Liver (tissue), 9 donors: ENCODE results near the gene CCN5. TPM values are rescaled to one million over a fixed set of nuclear protein-coding genes. Genes with fewer than 3 reads are reported as not detected.

Experiments
- DNase-seq: peaks from one replicate; pipeline ENCODE4 v3.0.0-alpha.2; 2017; ENCODE audit warnings: low spot score
- H3K27ac ChIP-seq, 2 donors: one replicate each; pipeline ENCODE4 v1.7.0; 2013; ENCODE audit warnings: inconsistent platforms in 2 of 2, low read length in 2 of 2, control low read depth in 1 of 2, low read depth in 1 of 2, mild to moderate bottlenecking in 1 of 2
- H3K27me3 ChIP-seq, 4 donors: one replicate each; pipeline versions ENCODE4 v1.6.1 to v1.7.0; 2013; ENCODE audit warnings: low read length in 3 of 4, inconsistent platforms in 1 of 4, mild to moderate bottlenecking in 1 of 4, moderate library complexity in 1 of 4; ENCODE audit not compliant: control insufficient read depth in 4 of 4, insufficient read depth in 4 of 4
- H3K36me3 ChIP-seq, 4 donors: one replicate each; pipeline versions ENCODE4 v1.6.1 to v1.7.0; 2013; ENCODE audit warnings: low read length in 3 of 4, mild to moderate bottlenecking in 3 of 4, low read depth in 1 of 4, moderate library complexity in 1 of 4; ENCODE audit not compliant: control insufficient read depth in 4 of 4, insufficient read depth in 3 of 4
- H3K4me1 ChIP-seq, 4 donors: one replicate each; pipeline versions ENCODE4 v1.6.1 to v1.7.0; 2013; ENCODE audit warnings: low read length in 3 of 4, mild to moderate bottlenecking in 3 of 4, moderate library complexity in 1 of 4; ENCODE audit not compliant: control insufficient read depth in 4 of 4, insufficient read depth in 4 of 4
- H3K4me3 ChIP-seq, 3 donors: one replicate each; pipeline versions ENCODE4 v1.6.1 to v1.7.0; 2013; ENCODE audit warnings: low read length in 3 of 3, control low read depth in 1 of 3, low read depth in 1 of 3, mild to moderate bottlenecking in 1 of 3
- H3K9ac ChIP-seq, 2 donors: one replicate each; pipeline ENCODE4 v1.7.0; 2013; ENCODE audit warnings: low read length in 2 of 2, mild to moderate bottlenecking in 2 of 2, moderate library complexity in 2 of 2, control low read depth in 1 of 2, low read depth in 1 of 2
- H3K9me3 ChIP-seq, 4 donors: one replicate each; pipeline versions ENCODE4 v1.6.1 to v1.7.0; 2013; ENCODE audit warnings: low read length in 3 of 4; ENCODE audit not compliant: control insufficient read depth in 4 of 4
- ATF3 ChIP-seq: IDR thresholded peaks from 2 replicates; pipeline ENCODE4 v1.6.1; 2016; ENCODE audit warnings: antibody characterized with exemption
- CTCF ChIP-seq: fragments of 150-350 bp; IDR thresholded peaks from 2 replicates; pipeline ENCODE4 v1.5.1; 2017; ENCODE audit warnings: improper control_type of control experiment, low read depth, low read length; ENCODE audit not compliant: missing input control
- FOXA1 ChIP-seq: IDR thresholded peaks from 2 replicates; pipeline ENCODE4 v1.6.1; 2016; ENCODE audit warnings: antibody characterized with exemption
- FOXA2 ChIP-seq: IDR thresholded peaks from 2 replicates; pipeline ENCODE4 v1.6.1; 2016; ENCODE audit warnings: antibody characterized with exemption
- GABPA ChIP-seq, 2 donors: IDR thresholded peaks in 1 of 2; conservative IDR thresholded peaks in 1 of 2; 2 replicates each; pipeline ENCODE4 v1.6.1; 2016; ENCODE audit warnings: antibody characterized with exemption in 2 of 2, mild to moderate bottlenecking in 1 of 2, moderate library complexity in 1 of 2
- HNF4A ChIP-seq, 2 donors: conservative IDR thresholded peaks; 2 replicates each; pipeline ENCODE4 v1.6.1; 2016; ENCODE audit warnings: antibody characterized with exemption in 2 of 2, mild to moderate bottlenecking in 2 of 2
- HNF4G ChIP-seq: IDR thresholded peaks from 2 replicates; pipeline ENCODE4 v1.6.1; 2016; ENCODE audit warnings: antibody characterized with exemption
- JUND ChIP-seq, 2 donors: IDR thresholded peaks; 2 replicates each; pipeline ENCODE4 v1.6.1; 2016; ENCODE audit warnings: antibody characterized with exemption in 2 of 2
- NR2F2 ChIP-seq: IDR thresholded peaks from 2 replicates; pipeline ENCODE4 v1.6.1; 2016; ENCODE audit warnings: antibody characterized with exemption
- RAD21 ChIP-seq, 2 donors: IDR thresholded peaks; 2 replicates each; pipeline ENCODE4 v1.6.1; 2016; ENCODE audit warnings: antibody characterized with exemption in 2 of 2, mild to moderate bottlenecking in 2 of 2
- REST ChIP-seq: IDR thresholded peaks from 2 replicates; pipeline ENCODE4 v1.6.1; 2016; ENCODE audit warnings: antibody characterized with exemption, mild to moderate bottlenecking
- RXRA ChIP-seq, 2 donors: IDR thresholded peaks; 2 replicates each; pipeline ENCODE4 v1.6.1; 2017 to 2018; ENCODE audit warnings: antibody characterized with exemption in 2 of 2, mild to moderate bottlenecking in 1 of 2
- SP1 ChIP-seq: IDR thresholded peaks from 2 replicates; pipeline ENCODE4 v1.6.1; 2018; ENCODE audit warnings: antibody characterized with exemption, mild to moderate bottlenecking
- TAF1 ChIP-seq: conservative IDR thresholded peaks from 2 replicates; pipeline ENCODE4 v1.6.1; 2016; ENCODE audit warnings: antibody characterized with exemption, mild to moderate bottlenecking
- YY1 ChIP-seq: IDR thresholded peaks from 2 replicates; pipeline ENCODE4 v1.6.1; 2016; ENCODE audit warnings: antibody characterized with exemption, mild to moderate bottlenecking
- ZBTB33 ChIP-seq: IDR thresholded peaks from 2 replicates; pipeline ENCODE4 v1.6.1; 2016; ENCODE audit warnings: antibody characterized with exemption
- WGBS: extraction: QIAGEN DNeasy Blood & Tissue Kit; methylation state at CpG from one replicate; pipeline ENCODE4 v1.1.7; 2013; 5-methylcytosine and 5-hydroxymethylcytosine counted together
- polyA plus RNA-seq, 2 donors: library from polyadenylated mRNA; stranded (reverse) in 1 of 2; unstranded in 1 of 2; fragments of 200-250 nt in 1 of 2; fragments of >200 nt in 1 of 2; fragmentation: Nextera tagmentation in 1 of 2; extraction: Ambion mirVana in 1 of 2; gene quantifications; one replicate each; pipeline versions ENCODE4 v1.2.1 to v1.2.3, GENCODE V29; 2013 to 2015
- total RNA-seq, 2 donors: library from RNA; depleted of rRNA; stranded (reverse); fragments of >200 nt; gene quantifications; one replicate each; pipeline ENCODE4 v1.2.3, GENCODE V29; 2014
- TF ChIP-seq, protein P1 (sequence below): IDR thresholded peaks from 2 replicates; pipeline ENCODE4 v1.6.1; 2016; ENCODE audit warnings: antibody characterized with exemption
- donor health status: healthy.
- donor health status: healthy.
- donor health status: healthy.
- donor health status: healthy.
- donor health status: healthy.

CCN5 gene
- total and polyA plus RNA-seq, 4 donors, result 1.2 to 3.6 (median 1.9) TPM; not detected in 1

GRCh38 chr20:44678242-44678641 is 36.9 kb upstream of the CCN5 start:
- TF ChIP-seq JUND (IDR thresholded peaks at IDR 0.05) (no peak), YY1 (no peak), TAF1 (no peak), NR2F2 (no peak), ZBTB33 (no peak), HNF4G (no peak), RAD21 (IDR thresholded peaks at IDR 0.05) (no peak)
- no peak overlapping the region for H3K27ac ChIP-seq
- H3K9ac ChIP-seq, result no peak overlapping the region
- no peak for DNase-seq
- 85% methylated on average over 2 of the region's 2 CpGs for WGBS
- H3K9me3 ChIP-seq, result no peaks in the 10 kb centered on the region
- H3K36me3 ChIP-seq, result no peaks in the 10 kb centered on the region
- H3K4me1 ChIP-seq, result no peaks in the 10 kb centered on the region
- no peaks in the 10 kb centered on the region for H3K27me3 ChIP-seq
- no peak overlapping the region for H3K4me3 ChIP-seq

DNA sequence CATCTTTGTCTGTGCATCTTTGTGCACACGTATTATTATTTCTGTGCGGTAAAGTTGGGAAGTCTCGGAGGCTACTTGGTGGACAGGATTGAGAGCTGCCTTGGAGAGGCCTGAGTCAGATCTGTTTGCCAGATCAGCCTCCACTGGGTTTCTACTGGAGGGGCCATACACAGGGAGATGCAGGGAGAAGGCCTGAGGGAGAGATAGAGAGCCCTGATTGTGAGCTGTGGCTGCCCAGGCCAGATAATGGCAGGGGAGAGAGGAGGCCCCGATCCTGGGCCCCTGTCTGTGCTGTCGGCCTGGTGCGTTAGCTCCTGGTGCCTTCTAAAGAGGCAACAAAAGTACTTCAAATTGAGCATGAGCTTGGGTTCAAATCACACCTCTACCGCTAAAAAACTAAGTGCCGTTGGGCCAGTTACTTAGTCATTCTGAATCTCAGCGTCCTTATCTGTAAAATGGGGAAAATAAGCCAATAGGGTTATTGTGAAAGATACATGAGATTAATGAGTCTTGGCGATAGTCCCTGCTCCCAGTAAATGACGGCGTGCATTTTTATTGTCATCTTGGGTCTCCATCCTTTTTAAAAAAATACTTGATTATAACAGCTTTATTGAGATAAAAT is 36.1 kb upstream of the CCN5 start:
- 93% methylated on average over 12 of the region's 12 CpGs for WGBS
- no peak overlapping the region for H3K4me3 ChIP-seq
- DNase-seq, result no peak
- no peak overlapping the region for H3K27ac ChIP-seq
- H3K9ac ChIP-seq, result no peak overlapping the region
- peaks cover 0 to 8% (median 2%) of the 10 kb centered on the region in 4 donors for H3K4me1 ChIP-seq
- TF ChIP-seq HNF4G, result no peak
- TF ChIP-seq YY1, result no peak
- no peak for TF ChIP-seq REST
- TF ChIP-seq FOXA1, result no peak
- no peak for TF ChIP-seq GABPA (IDR thresholded peaks at IDR 0.05 in 1 of 2, conservative IDR thresholded peaks at IDR 0.05 in 1 of 2)
- no peak for TF ChIP-seq ZBTB33
- TF ChIP-seq, protein P1, sequence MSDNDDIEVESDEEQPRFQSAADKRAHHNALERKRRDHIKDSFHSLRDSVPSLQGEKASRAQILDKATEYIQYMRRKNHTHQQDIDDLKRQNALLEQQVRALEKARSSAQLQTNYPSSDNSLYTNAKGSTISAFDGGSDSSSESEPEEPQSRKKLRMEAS, result no peak
- no peak for TF ChIP-seq ATF3
- no peak for TF ChIP-seq HNF4A (conservative IDR thresholded peaks at IDR 0.05)
- no peak for TF ChIP-seq RXRA (IDR thresholded peaks at IDR 0.05)
- TF ChIP-seq RAD21 (IDR thresholded peaks at IDR 0.05), result no peak
- TF ChIP-seq TAF1, result no peak
- no peak for TF ChIP-seq SP1
- no peak for TF ChIP-seq FOXA2
- no peak for TF ChIP-seq CTCF
- H3K9me3 ChIP-seq, result no peaks in the 10 kb centered on the region
- H3K36me3 ChIP-seq, result no peaks in the 10 kb centered on the region
- H3K27me3 ChIP-seq, result no peaks in the 10 kb centered on the region
